Muscle layer of duodenum (tissue), 2 donors: ENCODE measurements around the gene PTP4A2.

Experiments
- H3K27ac ChIP-seq: one replicate; pipeline ENCODE4 v1.7.0; 2013; ENCODE audit warnings: mild to moderate bottlenecking, low read length
- H3K27me3 ChIP-seq: one replicate; pipeline ENCODE4 v1.7.0; 2013; ENCODE audit warnings: low read depth, mild to moderate bottlenecking, control low read depth, low read length
- H3K36me3 ChIP-seq, 2 donors: one replicate each; pipeline ENCODE4 v1.7.0; 2013; ENCODE audit warnings: low read length in 2 of 2, control low read depth in 1 of 2, mild to moderate bottlenecking in 1 of 2; ENCODE audit not compliant: insufficient read depth in 2 of 2, control insufficient read depth in 1 of 2
- H3K4me1 ChIP-seq, 2 donors: one replicate each; pipeline ENCODE4 v1.7.0; 2013; ENCODE audit warnings: low read length in 2 of 2, mild to moderate bottlenecking in 2 of 2, control low read depth in 1 of 2, moderate library complexity in 1 of 2; ENCODE audit not compliant: insufficient read depth in 2 of 2, control insufficient read depth in 1 of 2
- H3K4me3 ChIP-seq, 2 donors: one replicate each; pipeline ENCODE4 v1.7.0; 2013; ENCODE audit warnings: low read length in 2 of 2, low read depth in 1 of 2, mild to moderate bottlenecking in 1 of 2
- H3K9me3 ChIP-seq, 2 donors: one replicate each; pipeline ENCODE4 v1.7.0; 2013; ENCODE audit warnings: low read length in 2 of 2, control low read depth in 1 of 2, mild to moderate bottlenecking in 1 of 2; ENCODE audit not compliant: control insufficient read depth in 1 of 2
- donor health status: healthy.

PTP4A2 gene

GRCh38 chr1:31913968-31914367, 24.2 kb downstream of the PTP4A2 start:
- Histone ChIP-seq H3K4me1 (peaks cover 0 to 14% of the 10 kb centered on the region in 2 donors), H3K36me3 (peaks cover 29 to 47% of the 10 kb centered on the region in 2 donors), H3K27me3 (no peaks in the 10 kb centered on the region), H3K9me3 (no peaks in the 10 kb centered on the region), H3K4me3 (no peak overlapping the region), H3K27ac (no peak overlapping the region)

- Histone ChIP-seq H3K27me3 (no peaks in the 10 kb centered on the region), H3K4me1 (peaks cover 0 to 14% of the 10 kb centered on the region in 2 donors), H3K36me3 (peaks cover 31 to 44% of the 10 kb centered on the region in 2 donors), H3K9me3 (no peaks in the 10 kb centered on the region), H3K27ac (no peak overlapping the region), H3K4me3 (no peak overlapping the region)
These were observed 25.3 kb downstream of the PTP4A2 start for GRCh38 chr1:31912839-31913239.

- Histone ChIP-seq H3K27ac (no peak overlapping the region), H3K36me3 (peaks cover 38 to 45% of the 10 kb centered on the region in 2 donors), H3K9me3 (no peaks in the 10 kb centered on the region)
These were observed 26.0 kb downstream of the PTP4A2 start for GRCh38 chr1:31911994-31912780.

GRCh38 chr1:31910933-31911332, 27.2 kb downstream of the PTP4A2 start:
- no peaks in the 10 kb centered on the region for H3K9me3 ChIP-seq
- no peak overlapping the region for H3K27ac ChIP-seq
- peaks cover 0 to 14% of the 10 kb centered on the region in 2 donors for H3K4me1 ChIP-seq
- H3K36me3 ChIP-seq = peaks cover 45 to 49% of the 10 kb centered on the region in 2 donors
- H3K27me3 ChIP-seq = no peaks in the 10 kb centered on the region
- no peak overlapping the region for H3K4me3 ChIP-seq

More at GRCh38 chr1:31911994-31912780, 26.0 kb downstream of the PTP4A2 start:
- H3K4me1 ChIP-seq = peaks cover 0 to 14% of the 10 kb centered on the region in 2 donors
- H3K4me3 ChIP-seq = no peak overlapping the region
- H3K27me3 ChIP-seq = no peaks in the 10 kb centered on the region

GRCh38 chr1:31909691-31910090, 28.5 kb downstream of the PTP4A2 start:
- no peak overlapping the region for H3K4me3 ChIP-seq
- H3K27me3 ChIP-seq = no peaks in the 10 kb centered on the region
- no peaks in the 10 kb centered on the region for H3K9me3 ChIP-seq
- H3K27ac ChIP-seq = no peak overlapping the region
- H3K4me1 ChIP-seq = peaks cover 0 to 14% of the 10 kb centered on the region in 2 donors
- peaks cover 42 to 49% of the 10 kb centered on the region in 2 donors for H3K36me3 ChIP-seq

GRCh38 chr1:31906557-31906956, 31.6 kb downstream of the PTP4A2 start:
- peaks cover 31 to 41% of the 10 kb centered on the region in 2 donors for H3K36me3 ChIP-seq
- H3K4me3 ChIP-seq = no peak overlapping the region
- no peaks in the 10 kb centered on the region for H3K27me3 ChIP-seq
- H3K9me3 ChIP-seq = no peaks in the 10 kb centered on the region
- H3K4me1 ChIP-seq = peaks cover 0 to 4% of the 10 kb centered on the region in 2 donors
- no peak overlapping the region for H3K27ac ChIP-seq

- no peaks in the 10 kb centered on the region for H3K27me3 ChIP-seq
- peaks cover 25 to 41% of the 10 kb centered on the region in 2 donors for H3K36me3 ChIP-seq
- H3K4me3 ChIP-seq = no peak overlapping the region
- H3K4me1 ChIP-seq = peaks cover 0 to 2% of the 10 kb centered on the region in 2 donors
- H3K27ac ChIP-seq = no peak overlapping the region
- no peaks in the 10 kb centered on the region for H3K9me3 ChIP-seq
These were observed 32.5 kb downstream of the PTP4A2 start for GRCh38 chr1:31905681-31906080.

- no peaks in the 10 kb centered on the region for H3K9me3 ChIP-seq
- H3K27me3 ChIP-seq = no peaks in the 10 kb centered on the region
- peaks cover 22 to 36% of the 10 kb centered on the region in 2 donors for H3K36me3 ChIP-seq
- H3K4me3 ChIP-seq = no peak overlapping the region
- no peaks in the 10 kb centered on the region for H3K4me1 ChIP-seq
- no peak overlapping the region for H3K27ac ChIP-seq
These were observed 33.1 kb downstream of the PTP4A2 start for GRCh38 chr1:31905093-31905509.

- Histone ChIP-seq H3K4me1 (no peaks in the 10 kb centered on the region), H3K36me3 (peaks cover 16 to 31% of the 10 kb centered on the region in 2 donors), H3K9me3 (no peaks in the 10 kb centered on the region), H3K27me3 (no peaks in the 10 kb centered on the region), H3K4me3 (no peak overlapping the region), H3K27ac (no peak overlapping the region)
These were observed 33.7 kb downstream of the PTP4A2 start for GRCh38 chr1:31904339-31905092.

- Histone ChIP-seq H3K4me1 (no peaks in the 10 kb centered on the region), H3K27ac (no peak overlapping the region), H3K27me3 (no peaks in the 10 kb centered on the region), H3K9me3 (no peaks in the 10 kb centered on the region), H3K4me3 (no peak overlapping the region), H3K36me3 (peaks cover 7 to 17% of the 10 kb centered on the region in 2 donors)
These were observed 35.7 kb downstream of the PTP4A2 start for GRCh38 chr1:31902510-31902860.

- Histone ChIP-seq H3K27me3 (no peaks in the 10 kb centered on the region), H3K27ac (no peak overlapping the region), H3K4me3 (no peak overlapping the region), H3K36me3 (peaks cover 2 to 12% of the 10 kb centered on the region in 2 donors), H3K4me1 (no peaks in the 10 kb centered on the region), H3K9me3 (no peaks in the 10 kb centered on the region)
These were observed 36.2 kb downstream of the PTP4A2 start for GRCh38 chr1:31901838-31902509.
